HG03469 (cell line): ENCODE measurements around the gene BIN1.

ENCODE experiments used
- ATAC-seq: cut with Tn5 transposase; IDR thresholded peaks from one replicate; pipeline ENCODE4 v1.9.1; 2021; ENCODE audit warnings: mild to moderate bottlenecking, moderate library complexity, moderate number of reproducible peaks; ENCODE audit not compliant: unreplicated experiment

Gene BIN1

DNA sequence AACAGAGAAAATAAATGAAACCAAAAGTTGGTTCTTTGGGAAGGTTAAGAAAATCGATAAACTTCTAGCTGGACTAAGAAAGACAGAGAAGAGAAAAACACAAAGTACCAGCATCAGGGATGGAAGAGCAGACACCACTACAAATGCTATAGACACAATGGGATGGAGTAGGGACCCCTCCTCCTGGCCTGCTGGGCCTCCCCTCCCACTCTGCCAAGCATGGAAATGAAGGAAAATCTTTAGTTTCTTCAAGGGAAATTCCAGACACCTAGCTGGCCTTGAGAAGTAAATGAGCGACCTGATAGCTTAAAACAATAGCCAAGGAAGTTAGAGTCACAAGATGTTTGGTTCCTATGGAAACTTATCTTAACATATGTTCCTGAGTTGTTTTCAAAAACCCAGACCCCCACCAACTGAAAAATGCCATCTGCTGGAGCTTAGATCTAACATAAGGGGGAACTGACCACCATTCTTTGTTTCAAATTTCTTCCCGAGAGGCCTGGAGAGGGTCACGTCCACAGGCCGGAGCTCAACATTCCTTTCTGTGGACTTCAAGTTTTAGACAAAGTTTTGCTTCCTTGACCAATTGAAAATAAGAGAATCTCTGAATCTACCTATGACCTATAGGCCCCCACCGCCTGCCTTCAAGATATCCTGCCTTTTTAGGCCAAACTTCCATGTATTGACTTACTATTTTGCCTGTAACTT lies 101.9 kb downstream of the BIN1 start:
- ATAC-seq = no peak

DNA sequence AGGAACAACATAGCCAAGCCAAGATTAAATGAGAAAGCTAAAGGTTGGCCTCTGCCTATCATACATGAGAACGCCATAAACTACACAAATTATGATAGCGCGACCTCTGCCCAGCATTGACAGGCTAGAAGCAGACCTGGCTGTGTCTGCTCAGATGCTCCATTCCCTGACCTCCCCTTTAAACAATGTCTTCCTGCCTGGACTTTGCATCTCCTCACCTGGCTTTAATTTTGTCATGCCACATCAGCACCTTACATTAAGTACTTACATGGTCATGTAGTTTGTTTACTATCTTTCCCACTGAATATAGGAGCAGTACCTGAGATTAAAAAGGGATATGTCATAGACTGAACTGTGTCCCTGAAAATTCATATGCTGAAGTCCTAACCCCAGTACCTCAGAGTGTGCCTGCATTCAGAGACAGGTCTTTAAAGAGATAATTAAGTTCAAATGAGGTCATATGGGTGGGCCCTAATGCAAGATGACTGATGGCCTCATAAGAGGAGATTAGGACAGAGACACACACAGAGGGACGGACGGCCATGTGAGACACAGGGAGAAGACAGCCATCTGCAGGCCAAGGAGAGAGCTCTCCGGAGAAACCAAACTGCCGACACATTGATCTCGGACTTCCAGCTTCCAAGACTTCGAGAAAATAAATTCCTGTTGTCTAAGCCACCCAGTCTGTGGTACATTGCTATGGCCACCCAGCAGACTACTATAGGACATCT lies 103.7 kb downstream of the BIN1 start:
- ATAC-seq = no peak

DNA sequence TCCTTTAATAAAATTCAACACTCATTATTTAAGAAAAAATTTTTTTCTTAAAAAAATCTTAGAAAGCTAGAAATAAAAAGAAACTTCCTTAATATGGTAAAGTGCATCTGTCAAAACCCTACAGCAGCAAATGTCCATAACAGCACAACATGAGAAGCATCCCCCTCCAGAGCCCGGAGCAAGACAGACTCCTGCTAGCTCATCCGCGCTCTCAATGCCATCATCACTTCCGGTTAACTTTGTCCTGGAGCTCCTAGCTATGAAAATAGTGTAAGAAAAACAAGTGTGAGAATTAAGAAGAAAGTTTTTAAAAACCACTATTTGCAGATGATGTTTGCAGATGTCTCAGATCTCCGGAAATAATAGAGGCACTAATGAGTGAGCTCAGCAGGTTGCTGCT lies 105.2 kb downstream of the BIN1 start:
- no peak for ATAC-seq

DNA sequence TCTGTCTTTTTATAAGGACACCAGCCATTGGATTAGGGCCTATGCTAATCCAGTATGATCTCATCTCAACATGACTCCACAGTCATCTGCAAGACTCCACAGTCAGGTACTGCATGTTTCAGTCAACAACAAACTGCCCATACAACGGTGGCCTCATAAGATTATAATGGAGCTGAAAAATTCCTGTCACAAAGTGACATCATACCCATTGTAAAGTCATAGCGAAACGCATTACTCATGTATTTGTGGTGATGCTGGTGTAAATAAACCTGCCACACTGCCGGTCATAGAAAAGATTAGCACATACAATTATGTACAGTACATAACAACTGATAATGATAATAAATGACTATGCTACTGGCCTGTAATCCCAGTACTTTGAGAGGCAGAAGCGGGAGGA lies 106.0 kb downstream of the BIN1 start:
- ATAC-seq = no peak

DNA sequence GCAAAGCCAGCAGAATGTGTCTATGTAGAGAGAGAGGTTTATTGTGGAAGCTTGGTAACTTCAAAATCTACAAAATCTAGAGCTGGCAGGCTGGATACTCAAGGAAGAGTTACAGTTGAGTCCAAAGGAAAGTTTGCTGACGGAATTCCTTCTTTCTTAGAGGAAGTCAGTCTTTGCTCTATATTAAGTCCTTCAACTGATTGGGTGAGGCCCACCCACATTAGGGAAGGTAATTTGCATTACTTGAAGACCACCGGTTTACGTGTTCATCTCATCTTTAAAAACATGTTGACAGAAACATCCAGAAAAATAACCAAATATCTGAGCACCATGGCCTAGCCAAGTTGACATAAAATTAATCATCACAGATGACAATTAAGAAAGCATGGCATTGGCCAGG lies 106.8 kb downstream of the BIN1 start:
- ATAC-seq = no peak

DNA sequence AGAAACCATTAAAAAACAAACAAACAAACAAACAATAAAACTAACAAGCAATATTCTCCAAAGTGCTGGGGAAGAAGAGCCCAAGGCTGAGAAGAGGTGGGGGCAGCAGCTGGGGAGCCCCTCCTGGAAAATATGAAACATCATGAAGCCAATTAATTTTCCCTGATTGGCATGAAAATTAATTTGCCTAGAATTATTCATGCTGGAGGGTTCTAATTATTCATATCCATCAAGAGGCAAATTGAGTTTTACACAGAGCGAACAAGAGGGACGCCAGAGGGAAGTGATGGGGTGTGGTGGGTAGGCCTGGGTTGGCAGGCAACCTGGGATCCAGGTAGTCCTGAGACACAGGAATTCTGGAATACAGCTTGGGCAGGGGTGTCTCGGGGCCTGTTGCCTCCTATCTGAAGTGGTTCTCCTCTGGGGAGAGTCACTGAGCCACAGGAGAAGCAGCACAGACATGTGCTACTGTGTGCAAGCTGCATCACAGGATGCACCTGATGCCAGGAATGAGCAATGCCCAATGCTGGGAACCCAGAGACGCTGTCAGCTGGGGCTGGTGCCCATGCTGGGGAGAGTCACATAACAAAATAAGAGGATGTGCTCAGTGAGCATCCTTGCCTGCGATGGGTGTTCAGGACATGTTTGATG lies 107.7 kb downstream of the BIN1 start:
- ATAC-seq = no peak

DNA sequence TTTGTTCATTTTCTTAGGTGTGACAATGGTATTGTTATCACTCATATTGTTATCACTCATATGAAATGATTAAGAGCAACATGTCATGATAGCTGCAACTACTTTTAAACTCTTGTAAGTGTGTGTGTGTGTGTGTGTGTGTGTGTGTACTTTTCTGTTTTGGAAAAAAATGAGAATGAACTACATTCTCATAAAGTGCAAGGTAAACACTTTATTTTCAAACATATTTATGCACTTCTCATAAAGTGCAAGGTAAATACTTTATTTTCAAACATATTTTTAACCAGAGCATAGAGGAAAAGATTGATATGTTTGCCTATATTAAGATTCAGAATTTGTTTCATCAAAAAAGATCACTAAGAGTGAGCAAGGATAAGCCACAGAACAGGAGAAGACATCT lies 108.5 kb downstream of the BIN1 start:
- no peak for ATAC-seq
